Nephron progenitor cell (in vitro differentiated cells): Measurements from ENCODE around the gene POLR2F.
"Not testable (repeated sequence)": the region's sequence is repeated elsewhere in the genome, so short reads cannot be mapped to it uniquely, and the experiment has no call there.

Experiments
- DNase-seq: peaks from one replicate; pipeline ENCODE4 v3.0.0; 2021
- H3K27ac Mint-ChIP-seq: 2 replicates; pipeline ENCODE4 v1.8.0; 2021; ENCODE audit warnings: mild to moderate bottlenecking, moderate library complexity, mixed read lengths
- H3K27me3 Mint-ChIP-seq: 2 replicates; pipeline ENCODE4 v1.8.0; 2021; ENCODE audit warnings: mild to moderate bottlenecking, low read depth, mixed read lengths; ENCODE audit not compliant: poor library complexity
- H3K36me3 Mint-ChIP-seq: 2 replicates; pipeline ENCODE4 v1.8.0; 2021; ENCODE audit warnings: low read depth, mixed read lengths
- H3K4me1 Mint-ChIP-seq: 2 replicates; pipeline ENCODE4 v1.8.0; 2021; ENCODE audit warnings: mixed read lengths
- H3K4me3 Mint-ChIP-seq: 2 replicates; pipeline ENCODE4 v1.8.0; 2021; ENCODE audit warnings: mild to moderate bottlenecking, moderate library complexity, mixed read lengths
- H3K9me3 Mint-ChIP-seq: 2 replicates; pipeline ENCODE4 v1.8.0; 2021; ENCODE audit warnings: mild to moderate bottlenecking, moderate library complexity, mixed read lengths
- TF ChIP-seq, protein P1 (sequence below): fragments of 200-600 bp; sonication (generic); IDR thresholded peaks from 2 replicates; pipeline ENCODE4 v1.5.0; 2021; ENCODE audit warnings: antibody characterized with exemption

The POLR2F gene

GRCh38 chr22:37951305-37951704, 2.2 kb upstream of the POLR2F start:
- H3K4me3 Mint-ChIP-seq = peak overlapping the region; percentile 49
- no peaks in the 10 kb centered on the region for H3K9me3 Mint-ChIP-seq
- no peak for DNase-seq
- TF ChIP-seq, protein P1, sequence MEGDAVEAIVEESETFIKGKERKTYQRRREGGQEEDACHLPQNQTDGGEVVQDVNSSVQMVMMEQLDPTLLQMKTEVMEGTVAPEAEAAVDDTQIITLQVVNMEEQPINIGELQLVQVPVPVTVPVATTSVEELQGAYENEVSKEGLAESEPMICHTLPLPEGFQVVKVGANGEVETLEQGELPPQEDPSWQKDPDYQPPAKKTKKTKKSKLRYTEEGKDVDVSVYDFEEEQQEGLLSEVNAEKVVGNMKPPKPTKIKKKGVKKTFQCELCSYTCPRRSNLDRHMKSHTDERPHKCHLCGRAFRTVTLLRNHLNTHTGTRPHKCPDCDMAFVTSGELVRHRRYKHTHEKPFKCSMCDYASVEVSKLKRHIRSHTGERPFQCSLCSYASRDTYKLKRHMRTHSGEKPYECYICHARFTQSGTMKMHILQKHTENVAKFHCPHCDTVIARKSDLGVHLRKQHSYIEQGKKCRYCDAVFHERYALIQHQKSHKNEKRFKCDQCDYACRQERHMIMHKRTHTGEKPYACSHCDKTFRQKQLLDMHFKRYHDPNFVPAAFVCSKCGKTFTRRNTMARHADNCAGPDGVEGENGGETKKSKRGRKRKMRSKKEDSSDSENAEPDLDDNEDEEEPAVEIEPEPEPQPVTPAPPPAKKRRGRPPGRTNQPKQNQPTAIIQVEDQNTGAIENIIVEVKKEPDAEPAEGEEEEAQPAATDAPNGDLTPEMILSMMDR = no peak
- H3K27ac Mint-ChIP-seq = no peak overlapping the region
- peaks cover 40% of the 10 kb centered on the region for H3K4me1 Mint-ChIP-seq
- H3K27me3 Mint-ChIP-seq = peaks cover 17% of the 10 kb centered on the region
- peaks cover 10% of the 10 kb centered on the region for H3K36me3 Mint-ChIP-seq

GRCh38 chr22:37952629-37953028, 870 bp upstream of the POLR2F start:
- peaks cover 40% of the 10 kb centered on the region for H3K4me1 Mint-ChIP-seq
- peaks cover 17% of the 10 kb centered on the region for H3K27me3 Mint-ChIP-seq
- H3K4me3 Mint-ChIP-seq = peak overlapping the region; percentile 98
- not testable (repeated sequence) for DNase-seq, H3K27ac Mint-ChIP-seq, H3K9me3 Mint-ChIP-seq
- H3K36me3 Mint-ChIP-seq = peaks cover 23% of the 10 kb centered on the region

GRCh38 chr22:37953062-37953436, 450 bp upstream of the POLR2F start:
- Mint-ChIP-seq H3K36me3 (peaks cover 27% of the 10 kb centered on the region), H3K27ac (peak overlapping the region; percentile 79)

GRCh38 chr22:37954686-37955085, 1.2 kb downstream of the POLR2F start:
- no peak for DNase-seq
- Mint-ChIP-seq H3K4me3 (peak overlapping the region; percentile 98), H3K36me3 (peaks cover 41% of the 10 kb centered on the region), H3K4me1 (peaks cover 40% of the 10 kb centered on the region), H3K9me3 (no peaks in the 10 kb centered on the region), H3K27me3 (peaks cover 17% of the 10 kb centered on the region), H3K27ac (no peak overlapping the region)
- TF ChIP-seq, protein P1 = no peak

More at GRCh38 chr22:37953062-37953436, 450 bp upstream of the POLR2F start:
- TF ChIP-seq, protein P1 = no peak
- Mint-ChIP-seq H3K4me1 (peaks cover 40% of the 10 kb centered on the region), H3K27me3 (peaks cover 17% of the 10 kb centered on the region), H3K4me3 (peak overlapping the region; percentile 98), H3K9me3 (no peaks in the 10 kb centered on the region)
- DNase-seq = no peak

DNA sequence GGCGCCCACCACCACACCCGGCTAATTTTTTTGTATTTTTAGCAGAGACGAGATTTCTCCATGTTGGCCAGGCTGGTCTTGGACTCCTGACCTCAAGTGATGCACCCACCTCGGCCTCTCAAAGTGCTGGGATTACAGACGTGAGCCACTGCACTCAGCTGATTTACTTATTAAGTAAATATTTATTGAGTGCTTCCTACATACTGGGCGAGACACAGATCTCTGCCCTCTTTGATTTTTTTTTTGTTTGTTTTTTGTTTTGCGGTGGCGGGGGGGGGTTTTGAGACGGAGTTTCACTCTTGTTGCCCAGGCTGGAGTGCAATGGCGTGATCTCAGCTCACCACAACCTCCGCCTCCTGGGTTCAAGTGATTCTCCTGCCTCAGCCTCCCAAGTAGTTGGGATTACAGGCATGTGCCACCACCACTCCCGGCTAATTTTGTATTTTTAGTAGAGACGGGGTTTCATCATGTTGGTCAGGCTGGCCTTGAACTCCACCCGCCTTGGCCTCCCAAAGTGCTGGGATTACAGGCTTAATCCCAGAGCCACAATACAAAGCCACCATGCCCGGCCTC, 2.4 kb downstream of the POLR2F start:
- DNase-seq, H3K27ac Mint-ChIP-seq, H3K4me3 Mint-ChIP-seq, H3K9me3 Mint-ChIP-seq: not testable (repeated sequence)
- H3K4me1 Mint-ChIP-seq = peaks cover 40% of the 10 kb centered on the region
- peaks cover 48% of the 10 kb centered on the region for H3K36me3 Mint-ChIP-seq
- peaks cover 17% of the 10 kb centered on the region for H3K27me3 Mint-ChIP-seq

DNA sequence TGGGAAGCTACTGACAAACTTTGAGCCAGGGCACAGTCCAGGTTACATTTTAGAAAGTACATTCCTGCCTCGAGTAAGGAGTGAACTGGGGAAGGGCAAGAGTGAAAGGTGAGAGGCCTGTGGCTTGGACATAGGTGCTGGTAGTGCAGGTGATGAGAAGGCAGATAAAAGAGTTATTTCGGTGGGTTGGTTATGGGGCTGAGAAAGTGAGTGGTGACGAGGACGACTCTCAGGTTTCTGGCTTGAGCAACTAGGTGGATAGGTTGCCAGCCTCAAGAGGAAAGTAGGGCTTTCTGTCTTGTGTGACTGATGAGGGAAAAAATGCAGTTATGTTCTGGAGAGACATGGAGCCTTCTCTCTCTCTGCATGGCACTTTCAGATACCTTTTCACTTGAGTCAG, 3.7 kb downstream of the POLR2F start:
- H3K9me3 Mint-ChIP-seq = no peaks in the 10 kb centered on the region

More for the DNA sequence above, 3.7 kb downstream of the POLR2F start:
- peaks cover 12% of the 10 kb centered on the region for H3K27me3 Mint-ChIP-seq
- no peak overlapping the region for H3K4me3 Mint-ChIP-seq
- no peak overlapping the region for H3K27ac Mint-ChIP-seq
- TF ChIP-seq, protein P1 = no peak
- H3K4me1 Mint-ChIP-seq = peaks cover 30% of the 10 kb centered on the region
- DNase-seq = no peak
- peaks cover 61% of the 10 kb centered on the region for H3K36me3 Mint-ChIP-seq
